ENCODE results near the gene CMYA5.
"Not testable (repeated sequence)": the region's sequence is repeated elsewhere in the genome, so short reads cannot be mapped to it uniquely, and the experiment has no call there.

The CMYA5 gene

GRCh38 chr5:79774171-79774854, 84.7 kb downstream of the CMYA5 start:
- no peak for TF ChIP-seq POLR2A (IDR thresholded peaks at IDR 0.05; ENCODE audit: low read length)
- TF ChIP-seq GATA1 (IDR thresholded peaks at IDR 0.05; ENCODE audit: low read depth, low read length) = no peak
- DNase-seq = peak; percentile 18 to 21

GRCh38 chr5:79774855-79775237, 85.2 kb downstream of the CMYA5 start:
- no peak for DNase-seq
- TF ChIP-seq POLR2A (IDR thresholded peaks at IDR 0.05; ENCODE audit: low read length) (no peak), GATA1 (IDR thresholded peaks at IDR 0.05; ENCODE audit: low read depth, low read length) (no peak)

GRCh38 chr5:79784741-79785140, 95.1 kb downstream of the CMYA5 start:
- DNase-seq = not testable (repeated sequence)

- TF ChIP-seq GATA1 (IDR thresholded peaks at IDR 0.05; ENCODE audit: low read depth, low read length) (no peak), POLR2A (IDR thresholded peaks at IDR 0.05; ENCODE audit: low read length) (no peak)
- DNase-seq = peak; percentile 24 to 60
Observed at GRCh38 chr5:79785983-79786382, 96.3 kb downstream of the CMYA5 start.

GRCh38 chr5:79787448-79787847, 97.8 kb downstream of the CMYA5 start:
- no peak for DNase-seq
- TF ChIP-seq GATA1 (IDR thresholded peaks at IDR 0.05; ENCODE audit: low read depth, low read length) = no peak
- TF ChIP-seq POLR2A (IDR thresholded peaks at IDR 0.05; ENCODE audit: low read length) = no peak

GRCh38 chr5:79791843-79792242, 102.2 kb downstream of the CMYA5 start:
- DNase-seq = no peak
- TF ChIP-seq GATA1 (IDR thresholded peaks at IDR 0.05; ENCODE audit: low read depth, low read length) = no peak
- no peak for TF ChIP-seq POLR2A (IDR thresholded peaks at IDR 0.05; ENCODE audit: low read length)

- DNase-seq = no peak
- TF ChIP-seq GATA1 (IDR thresholded peaks at IDR 0.05; ENCODE audit: low read depth, low read length) (no peak), POLR2A (IDR thresholded peaks at IDR 0.05; ENCODE audit: low read length) (no peak)
Observed at GRCh38 chr5:79792463-79792862, 102.8 kb downstream of the CMYA5 start.

GRCh38 chr5:79793304-79793703, 103.7 kb downstream of the CMYA5 start:
- TF ChIP-seq POLR2A (IDR thresholded peaks at IDR 0.05; ENCODE audit: low read length) (no peak), GATA1 (IDR thresholded peaks at IDR 0.05; ENCODE audit: low read depth, low read length) (no peak)
- DNase-seq = no peak

- TF ChIP-seq POLR2A (IDR thresholded peaks at IDR 0.05; ENCODE audit: low read length) (no peak), GATA1 (IDR thresholded peaks at IDR 0.05; ENCODE audit: low read depth, low read length) (no peak)
- DNase-seq = peak; percentile 7 to 9
Observed at GRCh38 chr5:79793722-79794121, 104.1 kb downstream of the CMYA5 start.

- peak in 1 of 2 experiments; percentile 3 for DNase-seq
Observed at GRCh38 chr5:79794347-79794746, 104.7 kb downstream of the CMYA5 start.

GRCh38 chr5:79795764-79796398, 106.2 kb downstream of the CMYA5 start:
- TF ChIP-seq GATA1 (IDR thresholded peaks at IDR 0.05; ENCODE audit: low read depth, low read length) (no peak), POLR2A (IDR thresholded peaks at IDR 0.05; ENCODE audit: low read length) (no peak)
- DNase-seq = peak; percentile 72 to 78

More at GRCh38 chr5:79794347-79794746, 104.7 kb downstream of the CMYA5 start:
- no peak for TF ChIP-seq POLR2A (IDR thresholded peaks at IDR 0.05; ENCODE audit: low read length)
- TF ChIP-seq GATA1 (IDR thresholded peaks at IDR 0.05; ENCODE audit: low read depth, low read length) = no peak

GRCh38 chr5:79798893-79799590, 109.4 kb downstream of the CMYA5 start:
- TF ChIP-seq GATA1 (IDR thresholded peaks at IDR 0.05; ENCODE audit: low read depth, low read length) (no peak), POLR2A (IDR thresholded peaks at IDR 0.05; ENCODE audit: low read length) (no peak)
- DNase-seq = no peak

GRCh38 chr5:79800979-79801827, 111.6 kb downstream of the CMYA5 start:
- TF ChIP-seq GATA1 (IDR thresholded peaks at IDR 0.05; ENCODE audit: low read depth, low read length) (no peak), POLR2A (IDR thresholded peaks at IDR 0.05; ENCODE audit: low read length) (no peak)
- peak; percentile 13 to 25 for DNase-seq

- no peak for TF ChIP-seq GATA1 (IDR thresholded peaks at IDR 0.05; ENCODE audit: low read depth, low read length)
- no peak for TF ChIP-seq POLR2A (IDR thresholded peaks at IDR 0.05; ENCODE audit: low read length)
- peak in 1 of 2 experiments; percentile 19 for DNase-seq
Observed at GRCh38 chr5:79802406-79802805, 112.8 kb downstream of the CMYA5 start.

Data from erythroblast (primary cell).